GM12873 (cell line): Measurements from ENCODE around the gene ADAM12.

Source experiments
- CTCF ChIP-seq: IDR thresholded peaks from 2 replicates; pipeline ENCODE4 v1.5.1; 2012; ENCODE audit warnings: low read depth, mild to moderate bottlenecking, moderate library complexity, low read length, control low read depth; ENCODE audit not compliant: insufficient read depth; ENCODE audit errors: missing control alignments

The ADAM12 gene

GRCh38 chr10:126046831-126047230, 341.4 kb downstream of the ADAM12 start:
- TF ChIP-seq CTCF, result no peak

GRCh38 chr10:126045861-126046260, 342.4 kb downstream of the ADAM12 start:
- no peak for TF ChIP-seq CTCF

GRCh38 chr10:126043389-126043788, 344.9 kb downstream of the ADAM12 start:
- no peak for TF ChIP-seq CTCF

GRCh38 chr10:126042906-126043305, 345.4 kb downstream of the ADAM12 start:
- no peak for TF ChIP-seq CTCF

- no peak for TF ChIP-seq CTCF
Measured at GRCh38 chr10:126042354-126042753, 345.9 kb downstream of the ADAM12 start.

GRCh38 chr10:126041804-126042231, 346.5 kb downstream of the ADAM12 start:
- TF ChIP-seq CTCF, result no peak

- no peak for TF ChIP-seq CTCF
Measured at GRCh38 chr10:126041117-126041516, 347.2 kb downstream of the ADAM12 start.

- no peak for TF ChIP-seq CTCF
Measured at GRCh38 chr10:126037946-126038345, 350.3 kb downstream of the ADAM12 start.
